ENCODE results near the gene PCSK7. TPM values are rescaled to one million over a fixed set of nuclear protein-coding genes. Genes with fewer than 3 reads are reported as not detected.
A peak's percentile ranks its signal among the peaks of the same experiment; 100 is the strongest.
"Not testable (repeated sequence)": the region's sequence is repeated elsewhere in the genome, so short reads cannot be mapped to it uniquely, and the experiment has no call there.

The PCSK7 gene
- total RNA-seq, 2 experiments from 2014 or later: 229 to 247 TPM

DNA sequence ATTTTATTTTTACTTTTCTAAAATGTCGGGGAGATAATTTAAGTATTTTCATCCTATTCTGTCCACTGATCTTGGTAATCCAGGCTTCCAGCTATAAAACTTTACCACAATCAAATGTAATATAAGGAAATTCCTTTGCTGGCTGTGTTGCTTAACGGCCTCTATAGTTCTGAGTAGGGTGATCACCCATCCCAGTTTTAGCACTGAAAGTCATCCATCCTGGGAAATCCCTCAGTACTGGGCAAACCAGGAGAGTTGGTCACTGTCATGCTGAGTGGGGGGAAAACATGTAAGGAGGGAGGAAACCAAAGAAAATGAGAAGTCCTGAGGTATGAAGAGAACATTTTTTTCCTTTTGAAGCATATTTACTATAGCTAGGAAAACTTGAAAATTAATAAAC lies 46.5 kb upstream of the PCSK7 start:
- Histone ChIP-seq H3K27me3 (ENCODE audit: control insufficient read depth in 1 of 2, insufficient read depth in 2 of 2, low read length in 2 of 2) (no peaks in the 10 kb centered on the region), H3K9me3 (ENCODE audit: control insufficient read depth in 1 of 2, insufficient read depth in 1 of 2, low read length in 2 of 2) (no peaks in the 10 kb centered on the region), H3K4me1 (ENCODE audit: insufficient read depth, low read length) (peaks cover 49% of the 10 kb centered on the region), H3K27ac (ENCODE audit: low read depth in 1 of 2, low read length in 2 of 2) (peak overlapping the region in 1 of 2 donors; percentile 32), H3K4me3 (ENCODE audit: low read length) (no peak overlapping the region), H3K36me3 (ENCODE audit: insufficient read depth, low read length) (peaks cover 20% of the 10 kb centered on the region)
- H3K4me3 Mint-ChIP-seq: no peak overlapping the region
- DNase-seq (no peak), ATAC-seq (ENCODE audit: poor library complexity) (no peak)
- TF ChIP-seq CTCF (IDR thresholded peaks at IDR 0.05): no peak
- peaks cover 65% of the 10 kb centered on the region for H3K36me3 Mint-ChIP-seq (ENCODE audit: low read depth)
- POLR2A ChIA-PET: no interaction called here
- peaks cover 52% of the 10 kb centered on the region for H3K4me1 Mint-ChIP-seq (ENCODE audit: low read depth)
- no peaks in the 10 kb centered on the region for H3K27me3 Mint-ChIP-seq
- CTCF ChIA-PET: no interaction called here
- peaks cover 2% of the 10 kb centered on the region for H3K9me3 Mint-ChIP-seq
- intact Hi-C loops (cut with DNase I, micrococcal nuclease): no loop called here
- peak overlapping the region; percentile 78 for H3K27ac Mint-ChIP-seq

- no peaks in the 10 kb centered on the region for H3K27me3 Mint-ChIP-seq
- Histone ChIP-seq H3K9me3 (ENCODE audit: control insufficient read depth in 1 of 2, insufficient read depth in 1 of 2, low read length in 2 of 2) (no peaks in the 10 kb centered on the region), H3K27me3 (ENCODE audit: control insufficient read depth in 1 of 2, insufficient read depth in 2 of 2, low read length in 2 of 2) (no peaks in the 10 kb centered on the region), H3K4me3 (ENCODE audit: low read length) (no peak overlapping the region), H3K4me1 (ENCODE audit: insufficient read depth, low read length) (peaks cover 15% of the 10 kb centered on the region), H3K36me3 (ENCODE audit: insufficient read depth, low read length) (no peaks in the 10 kb centered on the region), H3K27ac (ENCODE audit: low read depth in 1 of 2, low read length in 2 of 2) (no peak overlapping the region)
- H3K27ac Mint-ChIP-seq: peak overlapping the region; percentile 45
- H3K4me3 Mint-ChIP-seq: no peak overlapping the region
- intact Hi-C loops (cut with DNase I, micrococcal nuclease): no loop called here
- ATAC-seq (ENCODE audit: poor library complexity): no peak
- TF ChIP-seq CTCF (IDR thresholded peaks at IDR 0.05): no peak
- H3K9me3 Mint-ChIP-seq: peaks cover 2% of the 10 kb centered on the region
- H3K4me1 Mint-ChIP-seq (ENCODE audit: low read depth): peaks cover 25% of the 10 kb centered on the region
- no peak for DNase-seq
- ChIA-PET CTCF (no interaction called here), POLR2A (no interaction called here)
- H3K36me3 Mint-ChIP-seq (ENCODE audit: low read depth): peaks cover 47% of the 10 kb centered on the region
Measured at GRCh38 chr11:117273550-117274289, 41.8 kb upstream of the PCSK7 start.

DNA sequence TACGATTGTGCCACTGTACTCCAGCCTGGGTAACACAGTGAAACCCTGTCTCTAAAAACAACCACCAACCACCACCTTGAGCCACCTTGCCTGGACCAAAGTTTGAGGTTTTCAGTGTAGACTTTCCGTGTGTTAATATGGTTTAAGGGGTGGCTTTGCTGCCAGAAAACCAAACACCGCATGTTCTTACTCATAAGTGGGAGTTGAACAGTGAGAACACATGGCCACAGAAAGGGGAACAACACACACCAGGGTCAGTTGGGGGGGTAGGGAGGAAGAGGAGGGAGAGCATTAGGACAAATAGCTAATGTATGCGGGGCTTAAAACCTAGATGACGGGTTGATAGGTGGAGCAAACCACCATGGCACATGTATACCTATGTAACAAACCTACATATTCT lies 40.3 kb upstream of the PCSK7 start:
- POLR2A ChIA-PET; H3K4me1 ChIP-seq (ENCODE audit: insufficient read depth, low read length); H3K4me3 Mint-ChIP-seq; H3K36me3 ChIP-seq (ENCODE audit: insufficient read depth, low read length); H3K9me3 Mint-ChIP-seq; H3K27ac ChIP-seq (ENCODE audit: low read depth in 1 of 2, low read length in 2 of 2); CTCF ChIA-PET; H3K27me3 Mint-ChIP-seq; H3K9me3 ChIP-seq (ENCODE audit: control insufficient read depth in 1 of 2, insufficient read depth in 1 of 2, low read length in 2 of 2); H3K4me3 ChIP-seq (ENCODE audit: low read length); intact Hi-C loops (cut with DNase I, micrococcal nuclease); H3K27me3 ChIP-seq (ENCODE audit: control insufficient read depth in 1 of 2, insufficient read depth in 2 of 2, low read length in 2 of 2); ATAC-seq (ENCODE audit: poor library complexity); H3K27ac Mint-ChIP-seq; DNase-seq: not testable (repeated sequence)
- Mint-ChIP-seq H3K36me3 (ENCODE audit: low read depth) (peaks cover 57% of the 10 kb centered on the region), H3K4me1 (ENCODE audit: low read depth) (peaks cover 21% of the 10 kb centered on the region)

DNA sequence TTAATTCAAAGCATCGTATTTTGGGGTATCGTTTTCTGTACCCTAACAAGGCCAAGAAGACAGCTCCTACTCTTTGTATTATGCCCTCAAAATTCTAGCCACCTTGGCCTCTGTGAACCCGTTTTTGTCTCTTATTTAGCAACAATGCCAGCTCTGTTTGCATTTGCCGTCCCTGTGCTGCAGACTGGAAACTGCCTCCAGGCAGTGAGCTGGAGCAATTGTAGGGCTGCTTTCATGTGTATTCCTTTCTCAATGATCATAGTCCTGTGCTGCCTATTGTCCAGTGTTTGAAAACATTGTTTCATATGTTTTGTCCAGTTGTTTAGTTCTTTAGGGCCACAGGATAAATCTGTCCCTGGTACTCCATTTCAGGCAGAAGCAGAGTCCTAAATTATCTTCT lies 39.3 kb upstream of the PCSK7 start:
- H3K4me3 Mint-ChIP-seq: no peak overlapping the region
- intact Hi-C loops (cut with DNase I, micrococcal nuclease): no loop called here
- no peaks in the 10 kb centered on the region for H3K27me3 Mint-ChIP-seq
- peaks cover 21% of the 10 kb centered on the region for H3K4me1 Mint-ChIP-seq (ENCODE audit: low read depth)
- Histone ChIP-seq H3K27ac (ENCODE audit: low read depth in 1 of 2, low read length in 2 of 2) (no peak overlapping the region), H3K36me3 (ENCODE audit: insufficient read depth, low read length) (no peaks in the 10 kb centered on the region), H3K27me3 (ENCODE audit: control insufficient read depth in 1 of 2, insufficient read depth in 2 of 2, low read length in 2 of 2) (no peaks in the 10 kb centered on the region), H3K9me3 (ENCODE audit: control insufficient read depth in 1 of 2, insufficient read depth in 1 of 2, low read length in 2 of 2) (no peaks in the 10 kb centered on the region), H3K4me1 (ENCODE audit: insufficient read depth, low read length) (peaks cover 9% of the 10 kb centered on the region), H3K4me3 (ENCODE audit: low read length) (no peak overlapping the region)
- ATAC-seq (ENCODE audit: poor library complexity) (no peak), DNase-seq (no peak)
- H3K9me3 Mint-ChIP-seq: peaks cover 2% of the 10 kb centered on the region
- CTCF ChIA-PET: no interaction called here
- H3K27ac Mint-ChIP-seq: no peak overlapping the region
- no peak for TF ChIP-seq CTCF (IDR thresholded peaks at IDR 0.05)
- H3K36me3 Mint-ChIP-seq (ENCODE audit: low read depth): peaks cover 66% of the 10 kb centered on the region
- POLR2A ChIA-PET: no interaction called here
